Mammary epithelial cell (primary cell): ENCODE data around the gene DHRS1.

Experiments
- CTCF ChIP-seq, 2 donors: IDR thresholded peaks in 1 of 2; conservative IDR thresholded peaks in 1 of 2; 2 replicates each; pipeline ENCODE4 v1.5.1; 2011 to 2012; ENCODE audit warnings: inconsistent platforms in 2 of 2, low read length in 2 of 2, mild to moderate bottlenecking in 2 of 2, control low read depth in 1 of 2, low read depth in 1 of 2; ENCODE audit not compliant: insufficient read depth in 1 of 2; ENCODE audit errors: extremely low read depth in 1 of 2
- EZH2 ChIP-seq: IDR thresholded peaks from 2 replicates; pipeline ENCODE4 v1.6.1; 2012; ENCODE audit warnings: low read length, inconsistent platforms, borderline replicate concordance

- TF ChIP-seq CTCF (conservative IDR thresholded peaks at IDR 0.05 in 1 of 2, IDR thresholded peaks at IDR 0.05 in 1 of 2; ENCODE audit: extremely low read depth in 1 of 2, insufficient read depth in 1 of 2, low read depth in 1 of 2, low read length in 2 of 2) (no peak), EZH2 (no peak)
Observed at GRCh38 chr14:24322672-24323071, 23.1 kb upstream of the DHRS1 start.
